HCT116 (cell line): Measurements from ENCODE around the gene HEY2. TPM values are rescaled to one million over a fixed set of nuclear protein-coding genes. Genes with fewer than 3 reads are reported as not detected.

Source experiments
- ATAC-seq: fragments of 200-7000 bp; cut with Tn5 transposase; 2 replicates; pipeline ENCODE4 v1.9.1; 2020; ENCODE audit warnings: mild to moderate bottlenecking, moderate library complexity
- BruUV-seq: library from RNA; stranded (reverse); fragments of 400-500 nt; replicated peaks from 2 replicates; lab custom pipeline; 2021; lab: Mats Ljungman, UMichigan
- CTCF ChIA-PET: fragments of 300-600 bp; sonication (Branson Sonifier 250); formaldehyde crosslinking; loops from one replicate; lab custom pipeline; 2021; ENCODE audit warnings: antibody characterized with exemption; lab: Charles Lee
- POLR2A ChIA-PET: fragments of 300-600, 350-600 bp; sonication (Branson Sonifier 250); formaldehyde crosslinking; loops from one replicate; lab custom pipeline; 2021; ENCODE audit warnings: antibody characterized with exemption; lab: Charles Lee
- RAD21 ChIA-PET, 2 experiments: fragments of 300-600 bp; sonication (Branson Sonifier 250); formaldehyde crosslinking; loops; one replicate each; lab custom pipeline; 2023; ENCODE audit warnings: low total read pairs in 2 of 2; ENCODE audit not compliant: uncharacterized antibody in 2 of 2, unreplicated experiment in 2 of 2, low non-redundant PET in 1 of 2; lab: Charles Lee
- DNase-seq: peaks from one replicate; pipeline ENCODE4 v3.0.0-alpha.2; 2010; ENCODE audit warnings: low read depth, low spot score
- H2AFZ ChIP-seq: fragments of 200-600 bp; shearing (Covaris generic), sonication (generic); 2 replicates; pipeline ENCODE4 v1.6.1; 2017; ENCODE audit warnings: low read depth, mixed run types, mixed read lengths, antibody characterized with exemption, low read length; ENCODE audit not compliant: poor library complexity, severe bottlenecking
- H3K27ac ChIP-seq: 2 replicates; pipeline ENCODE4 v1.5.1; 2012; ENCODE audit warnings: low read depth, low read length
- H3K27me3 ChIP-seq: fragments of 200-600 bp; sonication (generic); 2 replicates; pipeline ENCODE4 v1.6.1; 2016; ENCODE audit warnings: mixed run types, low read length, mixed read lengths; ENCODE audit not compliant: insufficient read depth
- H3K36me3 ChIP-seq, 2 experiments: fragments of 200-500 bp in 1 of 2; fragments of 200-600 bp in 1 of 2; sonication (Bioruptor generic) in 1 of 2; sonication (generic) in 1 of 2; 2 replicates each; pipeline versions ENCODE4 v1.5.1 to v1.6.1; 2014 to 2016; ENCODE audit warnings: low read length in 2 of 2, inconsistent platforms in 1 of 2, mixed read lengths in 1 of 2, mixed run types in 1 of 2; ENCODE audit not compliant: insufficient read depth in 2 of 2, control insufficient read depth in 1 of 2
- H3K4me1 ChIP-seq, 2 experiments: fragments of 200-600 bp in 1 of 2; sonication (generic) in 1 of 2; 2 replicates each; pipeline versions ENCODE4 v1.5.1 to v1.6.1; 2012 to 2017; ENCODE audit warnings: low read length in 2 of 2, inconsistent platforms in 1 of 2, mild to moderate bottlenecking in 1 of 2, mixed read lengths in 1 of 2, mixed run types in 1 of 2, moderate library complexity in 1 of 2; ENCODE audit not compliant: insufficient read depth in 2 of 2, control insufficient read depth in 1 of 2
- H3K4me2 ChIP-seq: fragments of 200-600 bp; sonication (generic); 2 replicates; pipeline ENCODE4 v1.6.1; 2017; ENCODE audit warnings: mixed run types, low read length, mixed read lengths
- H3K4me3 ChIP-seq, 2 experiments: fragments of 200-600 bp in 1 of 2; sonication (generic) in 1 of 2; replicated peaks in 1 of 2; 2 replicates each; pipeline ENCODE4 v1.5.1; 2011 to 2016; ENCODE audit warnings: low read length in 2 of 2, control low read depth in 1 of 2, low read depth in 1 of 2, mild to moderate bottlenecking in 1 of 2, mixed read lengths in 1 of 2, mixed run types in 1 of 2
- H3K79me2 ChIP-seq: fragments of 200-600 bp; sonication (generic); 2 replicates; pipeline ENCODE4 v1.6.1; 2017; ENCODE audit warnings: mild to moderate bottlenecking, mixed run types, low read length, moderate library complexity, mixed read lengths; ENCODE audit not compliant: insufficient read depth
- H3K9ac ChIP-seq: fragments of 200-600 bp; sonication (generic); 2 replicates; pipeline ENCODE4 v1.6.1; 2016; ENCODE audit warnings: low read length, mixed read lengths
- H3K9me2 ChIP-seq: fragments of 200-600 bp; sonication (generic), shearing (Covaris generic); 2 replicates; pipeline ENCODE4 v1.6.1; 2017; ENCODE audit warnings: mixed run types, mild to moderate bottlenecking, moderate library complexity; ENCODE audit not compliant: insufficient read depth
- H3K9me3 ChIP-seq, 2 experiments: fragments of 200-500 bp in 1 of 2; fragments of 200-600 bp in 1 of 2; sonication (Bioruptor generic) in 1 of 2; sonication (generic) in 1 of 2; 2 replicates each; pipeline ENCODE4 v1.6.1; 2014 to 2017; ENCODE audit warnings: low read length in 2 of 2, mixed read lengths in 2 of 2, inconsistent platforms in 1 of 2, low read depth in 1 of 2, mild to moderate bottlenecking in 1 of 2, mixed run types in 1 of 2, moderate library complexity in 1 of 2; ENCODE audit not compliant: control insufficient read depth in 1 of 2, insufficient read depth in 1 of 2
- H4K20me1 ChIP-seq: fragments of 200-600 bp; sonication (generic), shearing (Covaris generic); 2 replicates; pipeline ENCODE4 v1.6.1; 2017; ENCODE audit warnings: mixed run types, mild to moderate bottlenecking, moderate library complexity; ENCODE audit not compliant: insufficient read depth
- CBX3 ChIP-seq: IDR thresholded peaks from 2 replicates; pipeline ENCODE4 v1.6.1; 2012; ENCODE audit warnings: low read depth
- CEBPB ChIP-seq: IDR thresholded peaks from 2 replicates; pipeline ENCODE4 v1.6.1; 2012; ENCODE audit warnings: low read depth
- CTCF ChIP-seq, 3 experiments: fragments of 200-600 bp in 1 of 3; sonication (generic) in 1 of 3; IDR thresholded peaks in 2 of 3; conservative IDR thresholded peaks in 1 of 3; 2 replicates each; pipeline ENCODE4 v1.5.1; 2012 to 2017; ENCODE audit warnings: low read depth in 2 of 3, low read length in 2 of 3, antibody characterized with exemption in 1 of 3, borderline replicate concordance in 1 of 3, control low read depth in 1 of 3, mild to moderate bottlenecking in 1 of 3, mixed read lengths in 1 of 3, mixed run types in 1 of 3, moderate library complexity in 1 of 3; ENCODE audit not compliant: insufficient read depth in 1 of 3
- EGR1 ChIP-seq: IDR thresholded peaks from 2 replicates; pipeline ENCODE4 v1.6.1; 2012; ENCODE audit warnings: low read depth
- ELF1 ChIP-seq: IDR thresholded peaks from 2 replicates; pipeline ENCODE4 v1.6.1; 2012; ENCODE audit warnings: low read depth, borderline replicate concordance
- EZH2phosphoT487 ChIP-seq: fragments of 200-600 bp; IDR thresholded peaks from 2 replicates; pipeline ENCODE4 v1.6.1; 2018; ENCODE audit warnings: antibody characterized with exemption, borderline replicate concordance
- RAD21 ChIP-seq: IDR thresholded peaks from 2 replicates; pipeline ENCODE4 v1.6.1; 2012; ENCODE audit warnings: low read depth, mild to moderate bottlenecking
- REST ChIP-seq: IDR thresholded peaks from 2 replicates; pipeline ENCODE4 v1.6.1; 2012; ENCODE audit warnings: low read depth
- intact Hi-C: fragments of 100-400 bp; cut with micrococcal nuclease; formaldehyde crosslinking; loops from 2 replicates; pipeline ENCODE4 v1.10.0; 2022
- total RNA-seq: library from RNA; stranded (reverse); gene quantifications from one replicate; pipeline ENCODE4 v1.2.1, GENCODE V29; 2021; ENCODE audit not compliant: unreplicated experiment

Gene HEY2
- total RNA-seq, 1 experiment from 2014 or later: not detected

GRCh38 chr6:125792680-125793079 lies 43.2 kb downstream of the HEY2 start:
- H3K4me2 ChIP-seq: no peak overlapping the region
- H2AFZ ChIP-seq: no peak overlapping the region
- BruUV-seq: no TSS peak
- DNase-seq: no peak
- H3K9ac ChIP-seq: no peak overlapping the region
- ChIA-PET POLR2A (no interaction called here), RAD21 (no interaction called here), CTCF (interaction anchor here (1.1 kb wide), 1 partner anchor 15 kb away, joined by 3 read pairs; no protein-coding TSS in a partner anchor)
- no peaks in the 10 kb centered on the region for H3K79me2 ChIP-seq
- H3K27me3 ChIP-seq: no peaks in the 10 kb centered on the region
- intact Hi-C loops: no loop called here
- H3K4me1 ChIP-seq: peaks cover 23 to 29% of the 10 kb centered on the region in 2 experiments
- H3K27ac ChIP-seq: no peak overlapping the region
- TF ChIP-seq CTCF (IDR thresholded peaks at IDR 0.05 in 2 of 3, conservative IDR thresholded peaks at IDR 0.05 in 1 of 3; ENCODE audit: borderline replicate concordance in 1 of 3, insufficient read depth in 1 of 3, low read depth in 2 of 3, low read length in 2 of 3) (no peak), CEBPB (no peak), CBX3 (no peak), ELF1 (no peak)
- H3K36me3 ChIP-seq: no peaks in the 10 kb centered on the region
- no peaks in the 10 kb centered on the region for H3K9me3 ChIP-seq
- H4K20me1 ChIP-seq: no peaks in the 10 kb centered on the region
- H3K4me3 ChIP-seq: no peak overlapping the region
- ATAC-seq: no peak
- no peaks in the 10 kb centered on the region for H3K9me2 ChIP-seq

DNA sequence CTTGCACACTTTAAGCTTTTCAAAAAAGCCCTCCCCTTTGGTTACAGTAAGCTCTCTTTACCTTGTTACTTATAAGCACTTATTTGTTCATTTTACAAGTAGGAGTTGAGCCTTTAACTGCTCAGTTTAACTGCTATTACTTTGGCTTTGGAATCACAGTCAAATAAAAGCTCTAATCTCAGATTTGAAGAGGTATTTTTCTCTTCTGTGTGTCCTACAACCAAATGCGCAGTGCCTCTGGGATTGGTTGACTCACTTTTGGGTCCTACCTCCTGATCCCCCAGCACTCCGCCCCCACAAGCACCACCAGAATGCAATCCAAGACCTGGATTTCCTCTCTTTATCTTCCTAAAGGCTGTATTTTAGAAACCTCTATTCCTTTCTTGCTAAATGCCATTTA lies 43.8 kb downstream of the HEY2 start:
- peaks cover 23 to 35% of the 10 kb centered on the region in 2 experiments for H3K4me1 ChIP-seq
- intact Hi-C loops: no loop called here
- H3K9ac ChIP-seq: no peak overlapping the region
- ChIA-PET RAD21 (no interaction called here), POLR2A (no interaction called here), CTCF (interaction anchor here (1.3 kb wide), 1 partner anchor 193 kb away, joined by 3 read pairs; the partner anchor contains the start of gene TRMT11)
- no peaks in the 10 kb centered on the region for H3K79me2 ChIP-seq
- no peak for ATAC-seq
- H3K4me3 ChIP-seq: no peak overlapping the region
- no TSS peak for BruUV-seq
- H3K27me3 ChIP-seq: no peaks in the 10 kb centered on the region
- H3K4me2 ChIP-seq: no peak overlapping the region
- no peak for DNase-seq
- H3K36me3 ChIP-seq: no peaks in the 10 kb centered on the region
- H2AFZ ChIP-seq: no peak overlapping the region
- H4K20me1 ChIP-seq: no peaks in the 10 kb centered on the region
- no peaks in the 10 kb centered on the region for H3K9me3 ChIP-seq
- H3K9me2 ChIP-seq: no peaks in the 10 kb centered on the region
- no peak for TF ChIP-seq REST
- no peak for TF ChIP-seq EGR1
- no peak for TF ChIP-seq EZH2phosphoT487
- TF ChIP-seq RAD21: no peak
- TF ChIP-seq CBX3: no peak
- no peak overlapping the region for H3K27ac ChIP-seq
